GM23248 (cell line): ENCODE measurements around the gene CACNB2.

Experiments used
- EZH2 ChIP-seq: fragments of 200-600 bp; sonication (generic); IDR thresholded peaks from 2 replicates; pipeline ENCODE4 v1.6.1; 2018; ENCODE audit warnings: antibody characterized with exemption, mild to moderate bottlenecking; ENCODE audit not compliant: insufficient read depth, poor library complexity, severe bottlenecking
- EZH2phosphoT487 ChIP-seq: fragments of 200-600 bp; sonication (generic); IDR thresholded peaks from 2 replicates; pipeline ENCODE4 v1.6.1; 2018; ENCODE audit warnings: antibody characterized with exemption, moderate library complexity, mild to moderate bottlenecking, low read depth; ENCODE audit not compliant: insufficient read depth

DNA sequence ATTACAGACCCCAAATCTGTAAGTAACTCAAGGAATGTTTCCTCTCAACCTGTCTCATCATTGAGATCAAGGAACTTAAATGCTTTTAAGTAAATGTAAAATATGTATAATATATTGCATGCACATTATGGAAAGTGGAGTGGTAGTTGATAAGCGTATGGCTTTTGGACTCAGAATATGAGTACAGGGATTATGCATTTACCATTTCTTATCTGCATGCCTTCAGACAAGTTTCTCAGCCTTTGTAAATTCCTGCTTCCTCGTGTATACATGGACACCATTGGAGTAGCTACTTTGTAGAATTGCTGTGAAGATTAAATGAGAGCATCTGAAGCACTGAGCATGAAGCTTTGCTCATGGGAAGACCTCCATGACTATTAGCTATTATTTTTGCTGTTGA is 70.5 kb downstream of the CACNB2 start:
- TF ChIP-seq EZH2: no peak
- TF ChIP-seq EZH2phosphoT487: no peak
